DOHH2 (cell line): ENCODE results near the gene SLC7A7.
A peak's percentile ranks its signal among the peaks of the same experiment; 100 is the strongest.
"Not testable (repeated sequence)": the region's sequence is repeated elsewhere in the genome, so short reads cannot be mapped to it uniquely, and the experiment has no call there.

ENCODE experiments used
- H3F3A ChIP-seq: fragments of 200-600 bp; sonication (generic), shearing (Covaris generic); 2 replicates; pipeline ENCODE4 v1.6.0; 2016; ENCODE audit warnings: antibody characterized with exemption, mild to moderate bottlenecking; ENCODE audit not compliant: control insufficient read depth, insufficient read depth
- H3K27ac ChIP-seq: fragments of 200-600 bp; sonication (generic); 2 replicates; pipeline ENCODE4 v1.5.1; 2014; ENCODE audit warnings: low read depth, mild to moderate bottlenecking, low read length, moderate library complexity
- H3K27me3 ChIP-seq: fragments of 200-600 bp; sonication (generic); 2 replicates; pipeline ENCODE4 v1.6.1; 2014; ENCODE audit warnings: mild to moderate bottlenecking, low read length, mixed read lengths; ENCODE audit not compliant: control insufficient read depth
- H3K36me3 ChIP-seq: fragments of 200-600 bp; sonication (generic); 2 replicates; pipeline ENCODE4 v1.6.1; 2014; ENCODE audit warnings: mild to moderate bottlenecking, low read length, moderate library complexity, mixed read lengths; ENCODE audit not compliant: control insufficient read depth
- H3K4me1 ChIP-seq: fragments of 200-600 bp; sonication (generic); 2 replicates; pipeline ENCODE4 v1.6.1; 2014; ENCODE audit warnings: mild to moderate bottlenecking, low read length, mixed read lengths; ENCODE audit not compliant: control insufficient read depth
- H3K4me2 ChIP-seq: fragments of 200-600 bp; sonication (generic); 2 replicates; pipeline ENCODE4 v1.6.0; 2014; ENCODE audit warnings: mild to moderate bottlenecking, low read length, moderate library complexity
- H3K4me3 ChIP-seq: fragments of 200-600 bp; sonication (generic); 2 replicates; pipeline ENCODE4 v1.5.1; 2014; ENCODE audit warnings: mild to moderate bottlenecking, low read length, mixed read lengths
- H3K79me2 ChIP-seq: fragments of 200-600 bp; sonication (generic); 2 replicates; pipeline ENCODE4 v1.6.1; 2014; ENCODE audit warnings: mild to moderate bottlenecking, low read length, mixed read lengths; ENCODE audit not compliant: control insufficient read depth
- H3K9me2 ChIP-seq: fragments of 200-600 bp; sonication (generic); replicated peaks from 2 replicates; pipeline ENCODE4 v1.6.1; 2014; ENCODE audit warnings: mild to moderate bottlenecking, low read length, mixed read lengths; ENCODE audit not compliant: control insufficient read depth
- H3K9me3 ChIP-seq: fragments of 200-600 bp; sonication (generic); 2 replicates; pipeline ENCODE4 v1.6.1; 2014; ENCODE audit warnings: antibody characterized with exemption, low read length, mixed read lengths; ENCODE audit not compliant: control insufficient read depth, insufficient read depth
- H4K20me1 ChIP-seq: fragments of 200-600 bp; sonication (generic); 2 replicates; pipeline ENCODE4 v1.6.0; 2014; ENCODE audit warnings: low read depth, mild to moderate bottlenecking, antibody characterized with exemption, low read length, moderate library complexity; ENCODE audit not compliant: control insufficient read depth, insufficient read depth
- EZH2phosphoT487 ChIP-seq: fragments of 200-600 bp; sonication (generic); IDR thresholded peaks from 2 replicates; pipeline ENCODE4 v1.6.1; 2017; ENCODE audit warnings: borderline replicate concordance, mild to moderate bottlenecking, antibody characterized with exemption, low read length, moderate library complexity, mixed read lengths
- TF ChIP-seq, protein P1 (sequence below): fragments of 200-600 bp; sonication (generic); IDR thresholded peaks from one replicate; pipeline ENCODE4 v1.5.1; 2014; ENCODE audit warnings: antibody characterized with exemption, mild to moderate bottlenecking, low read depth, low read length; ENCODE audit not compliant: poor library complexity, severe bottlenecking

SLC7A7 gene

GRCh38 chr14:22780941-22781300 lies 34.3 kb downstream of the SLC7A7 start:
- H3K4me1 ChIP-seq: peaks cover 64% of the 10 kb centered on the region

DNA sequence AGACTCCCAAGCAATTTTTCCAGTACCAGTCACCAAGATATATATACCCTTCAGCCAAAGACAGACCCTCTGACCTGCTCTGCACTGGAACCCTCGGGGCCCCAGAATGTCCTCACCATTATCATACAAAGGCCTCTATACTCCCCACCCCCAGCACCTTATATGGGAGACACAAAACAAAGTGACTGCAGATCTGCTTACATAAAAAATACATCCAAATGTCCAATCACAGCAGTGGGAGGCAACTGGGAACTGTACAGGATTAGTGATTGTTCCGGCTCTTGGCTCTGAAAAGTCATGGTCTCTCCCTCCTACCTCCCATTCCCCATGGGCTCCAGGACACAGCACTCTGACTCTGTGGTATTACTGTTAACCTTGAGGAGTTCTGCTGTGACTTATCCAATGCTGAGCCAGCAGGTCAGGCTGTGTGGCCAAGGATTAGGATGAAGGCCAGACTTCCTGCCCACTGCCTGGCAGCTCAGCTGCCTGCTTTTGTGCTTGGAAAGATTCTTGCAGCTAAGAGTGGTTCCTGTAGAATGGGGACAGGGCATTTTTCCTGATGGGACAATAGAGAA lies 35.0 kb downstream of the SLC7A7 start:
- peaks cover 60% of the 10 kb centered on the region for H3K4me1 ChIP-seq
- peaks cover 57% of the 10 kb centered on the region for H3K79me2 ChIP-seq
- H3K4me3 ChIP-seq: no peak overlapping the region
- TF ChIP-seq, protein P1, sequence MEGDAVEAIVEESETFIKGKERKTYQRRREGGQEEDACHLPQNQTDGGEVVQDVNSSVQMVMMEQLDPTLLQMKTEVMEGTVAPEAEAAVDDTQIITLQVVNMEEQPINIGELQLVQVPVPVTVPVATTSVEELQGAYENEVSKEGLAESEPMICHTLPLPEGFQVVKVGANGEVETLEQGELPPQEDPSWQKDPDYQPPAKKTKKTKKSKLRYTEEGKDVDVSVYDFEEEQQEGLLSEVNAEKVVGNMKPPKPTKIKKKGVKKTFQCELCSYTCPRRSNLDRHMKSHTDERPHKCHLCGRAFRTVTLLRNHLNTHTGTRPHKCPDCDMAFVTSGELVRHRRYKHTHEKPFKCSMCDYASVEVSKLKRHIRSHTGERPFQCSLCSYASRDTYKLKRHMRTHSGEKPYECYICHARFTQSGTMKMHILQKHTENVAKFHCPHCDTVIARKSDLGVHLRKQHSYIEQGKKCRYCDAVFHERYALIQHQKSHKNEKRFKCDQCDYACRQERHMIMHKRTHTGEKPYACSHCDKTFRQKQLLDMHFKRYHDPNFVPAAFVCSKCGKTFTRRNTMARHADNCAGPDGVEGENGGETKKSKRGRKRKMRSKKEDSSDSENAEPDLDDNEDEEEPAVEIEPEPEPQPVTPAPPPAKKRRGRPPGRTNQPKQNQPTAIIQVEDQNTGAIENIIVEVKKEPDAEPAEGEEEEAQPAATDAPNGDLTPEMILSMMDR: no peak
- TF ChIP-seq EZH2phosphoT487: no peak
- peaks cover 9% of the 10 kb centered on the region for H3F3A ChIP-seq
- no peaks in the 10 kb centered on the region for H3K27me3 ChIP-seq
- no peak overlapping the region for H3K4me2 ChIP-seq
- no peaks in the 10 kb centered on the region for H3K9me2 ChIP-seq
- no peaks in the 10 kb centered on the region for H3K9me3 ChIP-seq
- 0 out of 2 replicates have a peak overlapping the region, but pooled peaks have one; percentile 0 for H3K27ac ChIP-seq
- peaks cover 61% of the 10 kb centered on the region for H3K36me3 ChIP-seq
- no peaks in the 10 kb centered on the region for H4K20me1 ChIP-seq

More at GRCh38 chr14:22780941-22781300, 34.3 kb downstream of the SLC7A7 start:
- Histone ChIP-seq H4K20me1 (no peaks in the 10 kb centered on the region), H3K9me2 (no peaks in the 10 kb centered on the region), H3F3A (peaks cover 9% of the 10 kb centered on the region), H3K4me3 (no peak overlapping the region), H3K36me3 (peaks cover 56% of the 10 kb centered on the region), H3K4me2 (no peak overlapping the region), H3K9me3 (no peaks in the 10 kb centered on the region), H3K27me3 (no peaks in the 10 kb centered on the region), H3K79me2 (peaks cover 60% of the 10 kb centered on the region), H3K27ac (peak overlapping the region; percentile 30)
- TF ChIP-seq EZH2phosphoT487: no peak
- TF ChIP-seq, protein P1: no peak

DNA sequence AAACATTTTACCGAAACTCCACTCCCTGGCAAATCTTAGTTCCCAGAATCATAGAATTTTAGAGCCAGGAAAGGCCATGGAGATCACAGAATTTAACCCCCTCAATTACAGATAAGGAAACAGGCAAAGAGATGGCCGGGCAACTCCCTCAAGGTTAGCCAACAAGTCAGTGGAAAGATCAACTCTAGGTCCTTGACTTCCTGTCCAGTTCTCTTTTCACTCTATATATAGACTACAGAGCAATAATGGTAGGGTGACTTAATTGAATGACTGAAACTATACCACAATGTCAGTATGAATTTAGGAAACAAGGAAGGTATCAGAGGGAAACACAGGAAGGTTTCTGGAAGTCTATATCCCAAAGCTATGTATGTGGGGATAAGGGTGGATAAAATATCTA lies 37.2 kb downstream of the SLC7A7 start:
- Histone ChIP-seq H3K27me3 (no peaks in the 10 kb centered on the region), H3K4me3 (no peak overlapping the region), H3K36me3 (peaks cover 77% of the 10 kb centered on the region), H3K9me3 (no peaks in the 10 kb centered on the region), H3K79me2 (peaks cover 36% of the 10 kb centered on the region), H3F3A (peaks cover 27% of the 10 kb centered on the region), H3K4me2 (no peak overlapping the region), H3K27ac (peak overlapping the region; percentile 17), H3K4me1 (peaks cover 43% of the 10 kb centered on the region), H4K20me1 (no peaks in the 10 kb centered on the region), H3K9me2 (no peaks in the 10 kb centered on the region)
- TF ChIP-seq, protein P1: no peak
- TF ChIP-seq EZH2phosphoT487: no peak

DNA sequence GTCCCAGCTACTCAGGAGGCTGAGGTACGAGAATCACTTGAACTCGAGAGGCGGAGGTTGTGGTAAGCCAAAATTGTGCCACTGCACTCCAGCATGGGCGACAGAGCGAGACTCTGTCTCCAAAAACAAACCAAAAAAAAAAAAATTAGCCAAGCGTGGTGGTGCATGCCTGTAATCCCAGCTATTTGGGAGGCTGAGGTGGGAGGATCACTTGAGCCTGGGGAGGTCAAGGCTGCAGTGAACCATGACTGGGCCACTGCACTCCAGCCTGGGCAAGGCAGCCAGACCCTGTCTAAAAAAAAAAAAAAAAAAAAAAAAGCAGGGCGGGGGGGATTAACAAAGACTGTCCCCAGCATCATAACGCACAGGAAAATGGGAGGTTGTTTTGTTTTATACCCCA lies 38.4 kb downstream of the SLC7A7 start:
- Histone ChIP-seq H3F3A (peaks cover 32% of the 10 kb centered on the region), H3K4me1 (peaks cover 43% of the 10 kb centered on the region), H3K79me2 (peaks cover 29% of the 10 kb centered on the region), H3K36me3 (peaks cover 86% of the 10 kb centered on the region)
- not testable (repeated sequence) for H4K20me1 ChIP-seq, H3K27me3 ChIP-seq, H3K4me2 ChIP-seq, H3K9me2 ChIP-seq, H3K27ac ChIP-seq, H3K9me3 ChIP-seq, H3K4me3 ChIP-seq
